Cardiac muscle cell (in vitro differentiated cells and primary cell): Measurements from ENCODE around the gene EPN2. TPM values are rescaled to one million over a fixed set of nuclear protein-coding genes. Genes with fewer than 3 reads are reported as not detected.

Experiments used
- DNase-seq, 2 donors: peaks; one replicate each; pipeline versions ENCODE4 v3.0.0 to v3.0.0-alpha.2; 2010 to 2017; ENCODE audit warnings: low read depth in 1 of 2, low spot score in 1 of 2
- H3K27ac ChIP-seq: fragments of 200-600 bp; sonication (generic); 2 replicates; pipeline ENCODE4 v1.5.1; 2016
- H3K27me3 ChIP-seq: fragments of 200-600 bp; sonication (generic); 2 replicates; pipeline ENCODE4 v1.6.0; 2016; ENCODE audit warnings: control low read depth
- H3K36me3 ChIP-seq: fragments of 200-600 bp; sonication (generic); 2 replicates; pipeline ENCODE4 v1.5.1; 2016; ENCODE audit warnings: control low read depth
- H3K4me1 ChIP-seq: fragments of 200-600 bp; sonication (generic); 2 replicates; pipeline ENCODE4 v1.8.1; 2017; ENCODE audit warnings: low read depth, mild to moderate bottlenecking, mixed run types
- H3K4me3 ChIP-seq: fragments of 200-600 bp; sonication (generic); 2 replicates; pipeline ENCODE4 v1.5.1; 2016; ENCODE audit warnings: mild to moderate bottlenecking
- H3K9me3 ChIP-seq: fragments of 200-600 bp; sonication (generic); 2 replicates; pipeline ENCODE4 v1.5.1; 2017; ENCODE audit warnings: low read depth, mild to moderate bottlenecking, control low read depth
- CTCF ChIP-seq: IDR thresholded peaks from 2 replicates; pipeline ENCODE4 v1.5.1; 2012; ENCODE audit warnings: low read depth, mild to moderate bottlenecking, low read length
- polyA plus RNA-seq: library from polyadenylated mRNA; unstranded; fragments of >200 nt; fragmentation: Nextera tagmentation; extraction: Ambion mirVana; gene quantifications from 2 replicates; pipeline ENCODE4 v1.2.1, GENCODE V29; 2016
- total RNA-seq: library from RNA; depleted of rRNA; stranded (reverse); fragments of >200 nt; gene quantifications from 2 replicates; pipeline ENCODE4 v1.2.3, GENCODE V29; 2016

Gene EPN2
- total and polyA plus RNA-seq, 2 experiments from 2014 or later: 43.5 to 45.5 TPM

DNA sequence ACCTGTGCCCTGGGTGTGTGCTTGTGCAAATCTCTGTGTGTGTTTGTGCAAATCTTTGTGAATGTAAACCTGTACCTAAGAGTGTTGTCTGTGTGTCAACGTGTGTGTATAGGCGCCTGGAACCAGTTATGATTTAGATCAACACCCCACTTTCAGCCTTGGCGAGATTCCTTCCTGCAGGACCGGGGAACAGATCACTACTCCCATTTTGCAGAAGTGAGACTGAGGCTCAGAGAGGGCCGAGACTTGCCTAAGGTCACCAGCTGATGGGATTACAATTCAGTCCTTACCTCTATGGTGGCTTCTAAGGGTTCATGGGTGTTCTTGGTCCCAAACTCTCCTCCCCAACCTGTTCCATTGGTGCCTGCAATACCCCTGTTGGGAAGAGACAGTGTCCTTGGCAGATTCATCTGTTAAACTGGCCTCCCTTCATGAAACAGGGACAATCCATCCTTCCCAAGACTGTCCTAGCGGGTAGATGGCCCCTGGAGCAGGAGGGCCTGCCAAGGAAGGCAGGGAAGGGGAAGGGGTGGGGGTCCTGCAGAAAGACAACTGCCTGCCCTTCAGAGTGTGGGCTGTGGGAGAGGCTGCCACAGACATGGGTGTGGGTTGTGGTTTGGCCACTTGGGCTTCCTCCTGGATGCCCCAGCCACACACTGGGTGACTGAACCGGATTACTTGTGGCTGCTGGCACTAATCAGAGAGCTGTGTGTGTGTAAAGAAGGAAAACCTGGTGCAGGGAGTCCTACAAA lies 134.3 kb downstream of the EPN2 start:
- Histone ChIP-seq H3K36me3 (no peaks in the 10 kb centered on the region), H3K9me3 (no peaks in the 10 kb centered on the region), H3K27ac (no peak overlapping the region), H3K4me1 (no peaks in the 10 kb centered on the region), H3K4me3 (no peak overlapping the region), H3K27me3 (no peaks in the 10 kb centered on the region)
- TF ChIP-seq CTCF: no peak
- DNase-seq: no peak

GRCh38 chr17:19372011-19372370 lies 134.8 kb downstream of the EPN2 start:
- Histone ChIP-seq H3K4me1 (no peaks in the 10 kb centered on the region), H3K4me3 (no peak overlapping the region), H3K27me3 (no peaks in the 10 kb centered on the region), H3K9me3 (no peaks in the 10 kb centered on the region), H3K27ac (no peak overlapping the region), H3K36me3 (no peaks in the 10 kb centered on the region)
- no peak for DNase-seq
- TF ChIP-seq CTCF: no peak

- Histone ChIP-seq H3K27me3 (no peaks in the 10 kb centered on the region), H3K4me1 (no peaks in the 10 kb centered on the region), H3K9me3 (no peaks in the 10 kb centered on the region), H3K4me3 (no peak overlapping the region), H3K27ac (no peak overlapping the region), H3K36me3 (no peaks in the 10 kb centered on the region)
- no peak for TF ChIP-seq CTCF
- no peak for DNase-seq
Measured at GRCh38 chr17:19372439-19372838, 135.3 kb downstream of the EPN2 start.

- Histone ChIP-seq H3K27ac (no peak overlapping the region), H3K36me3 (no peaks in the 10 kb centered on the region), H3K27me3 (no peaks in the 10 kb centered on the region), H3K4me3 (no peak overlapping the region), H3K9me3 (no peaks in the 10 kb centered on the region), H3K4me1 (no peaks in the 10 kb centered on the region)
- TF ChIP-seq CTCF: no peak
- no peak for DNase-seq
Measured at GRCh38 chr17:19372866-19373504, 135.8 kb downstream of the EPN2 start.

- no peaks in the 10 kb centered on the region for H3K9me3 ChIP-seq
- H3K27me3 ChIP-seq: no peaks in the 10 kb centered on the region
- H3K27ac ChIP-seq: no peak overlapping the region
- H3K4me3 ChIP-seq: no peak overlapping the region
- DNase-seq: no peak
- no peaks in the 10 kb centered on the region for H3K4me1 ChIP-seq
- TF ChIP-seq CTCF: no peak
- no peaks in the 10 kb centered on the region for H3K36me3 ChIP-seq
Measured at GRCh38 chr17:19374136-19374535, 137.0 kb downstream of the EPN2 start.
